Muscle layer of colon (tissue), 2 donors: ENCODE measurements around the gene S1PR5.

Experiments used
- H3K27ac ChIP-seq: one replicate; pipeline ENCODE4 v1.7.0; 2013; ENCODE audit warnings: low read depth, mild to moderate bottlenecking, low read length, moderate library complexity
- H3K27me3 ChIP-seq, 2 donors: one replicate each; pipeline ENCODE4 v1.7.0; 2013; ENCODE audit warnings: low read length in 2 of 2, mild to moderate bottlenecking in 2 of 2; ENCODE audit not compliant: insufficient read depth in 2 of 2, control insufficient read depth in 1 of 2
- H3K36me3 ChIP-seq: one replicate; pipeline ENCODE4 v1.7.0; 2013; ENCODE audit warnings: mild to moderate bottlenecking, low read length; ENCODE audit not compliant: insufficient read depth
- H3K4me1 ChIP-seq: one replicate; pipeline ENCODE4 v1.7.0; 2013; ENCODE audit warnings: mild to moderate bottlenecking, low read length; ENCODE audit not compliant: insufficient read depth
- H3K4me3 ChIP-seq, 2 donors: one replicate each; pipeline ENCODE4 v1.7.0; 2013; ENCODE audit warnings: low read length in 2 of 2, low read depth in 1 of 2, mild to moderate bottlenecking in 1 of 2, moderate library complexity in 1 of 2
- H3K9ac ChIP-seq: one replicate; pipeline ENCODE4 v1.7.0; 2013; ENCODE audit warnings: low read length
- H3K9me3 ChIP-seq: one replicate; pipeline ENCODE4 v1.7.0; 2013; ENCODE audit warnings: mild to moderate bottlenecking, low read length
- donor health status: abdominal sarcoma.
- donor health status: Adenocarcinoma of cecum.

S1PR5 gene

GRCh38 chr19:10508707-10509106 is 8.5 kb downstream of the S1PR5 start:
- no peak overlapping the region for H3K27ac ChIP-seq
- no peak overlapping the region for H3K4me3 ChIP-seq
- H3K9me3 ChIP-seq = no peaks in the 10 kb centered on the region
- peaks cover 18 to 33% of the 10 kb centered on the region in 2 donors for H3K27me3 ChIP-seq
- no peaks in the 10 kb centered on the region for H3K36me3 ChIP-seq
- no peak overlapping the region for H3K9ac ChIP-seq
- peaks cover under 1% of the 10 kb centered on the region for H3K4me1 ChIP-seq

- peaks cover 4% of the 10 kb centered on the region for H3K4me1 ChIP-seq
- H3K9ac ChIP-seq = no peak overlapping the region
- H3K9me3 ChIP-seq = no peaks in the 10 kb centered on the region
- no peaks in the 10 kb centered on the region for H3K36me3 ChIP-seq
- no peak overlapping the region for H3K27ac ChIP-seq
- H3K4me3 ChIP-seq = no peak overlapping the region
- peaks cover 14 to 26% of the 10 kb centered on the region in 2 donors for H3K27me3 ChIP-seq
Observed at GRCh38 chr19:10508036-10508435, 9.2 kb downstream of the S1PR5 start.

- H3K9ac ChIP-seq = no peak overlapping the region
- H3K4me1 ChIP-seq = peaks cover 12% of the 10 kb centered on the region
- H3K4me3 ChIP-seq = no peak overlapping the region
- no peak overlapping the region for H3K27ac ChIP-seq
- peaks cover 10 to 11% of the 10 kb centered on the region in 2 donors for H3K27me3 ChIP-seq
- no peaks in the 10 kb centered on the region for H3K9me3 ChIP-seq
- H3K36me3 ChIP-seq = no peaks in the 10 kb centered on the region
Observed at GRCh38 chr19:10505583-10506229, 11.5 kb downstream of the S1PR5 start.

- Histone ChIP-seq H3K4me3 (peak within 1 kb of the TSS; percentile 66 to 82), H3K27ac (peak within 1 kb of the TSS; percentile 100), H3K27me3 (no peaks in the 10 kb centered on the region), H3K4me1 (peaks cover 30% of the 10 kb centered on the region), H3K36me3 (peaks cover 17% of the 10 kb centered on the region), H3K9ac (peak within 1 kb of the TSS; percentile 76), H3K9me3 (no peaks in the 10 kb centered on the region)
Observed at GRCh38 chr19:10503002-10503789, 14.1 kb downstream of the S1PR5 start, which contains the start of gene KEAP1. KEAP1 (minus strand) TSS chr19:10503356; CDS start chr19:10500033, 3,323 bp downstream.

GRCh38 chr19:10502524-10503001 is 14.7 kb downstream of the S1PR5 start:
- H3K9ac ChIP-seq = peak overlapping the region; percentile 76
- H3K9me3 ChIP-seq = no peaks in the 10 kb centered on the region
- H3K4me3 ChIP-seq = peak overlapping the region; percentile 66 to 82
- peak overlapping the region; percentile 100 for H3K27ac ChIP-seq
- H3K4me1 ChIP-seq = peaks cover 32% of the 10 kb centered on the region
- peaks cover 17% of the 10 kb centered on the region for H3K36me3 ChIP-seq
- H3K27me3 ChIP-seq = no peaks in the 10 kb centered on the region

- peaks cover 37% of the 10 kb centered on the region for H3K4me1 ChIP-seq
- H3K27ac ChIP-seq = peak overlapping the region; percentile 100
- H3K9me3 ChIP-seq = no peaks in the 10 kb centered on the region
- peak overlapping the region; percentile 66 to 82 for H3K4me3 ChIP-seq
- peak overlapping the region; percentile 76 for H3K9ac ChIP-seq
- peaks cover 17% of the 10 kb centered on the region for H3K36me3 ChIP-seq
- H3K27me3 ChIP-seq = no peaks in the 10 kb centered on the region
Observed at GRCh38 chr19:10501971-10502523, 15.2 kb downstream of the S1PR5 start.

GRCh38 chr19:10500247-10500592 is 17.0 kb downstream of the S1PR5 start:
- Histone ChIP-seq H3K9me3 (no peaks in the 10 kb centered on the region), H3K9ac (no peak overlapping the region), H3K4me1 (peaks cover 37% of the 10 kb centered on the region), H3K27me3 (no peaks in the 10 kb centered on the region), H3K4me3 (no peak overlapping the region), H3K36me3 (peaks cover 25% of the 10 kb centered on the region), H3K27ac (no peak overlapping the region)

- Histone ChIP-seq H3K27me3 (no peaks in the 10 kb centered on the region), H3K9me3 (no peaks in the 10 kb centered on the region), H3K36me3 (peaks cover 30% of the 10 kb centered on the region), H3K9ac (no peak overlapping the region), H3K27ac (no peak overlapping the region), H3K4me3 (no peak overlapping the region), H3K4me1 (peaks cover 37% of the 10 kb centered on the region)
Observed at GRCh38 chr19:10499550-10500246, 17.5 kb downstream of the S1PR5 start.

- peaks cover 32% of the 10 kb centered on the region for H3K4me1 ChIP-seq
- peaks cover 31% of the 10 kb centered on the region for H3K36me3 ChIP-seq
- no peaks in the 10 kb centered on the region for H3K27me3 ChIP-seq
- no peaks in the 10 kb centered on the region for H3K9me3 ChIP-seq
- H3K4me3 ChIP-seq = no peak overlapping the region
- no peak overlapping the region for H3K27ac ChIP-seq
- no peak overlapping the region for H3K9ac ChIP-seq
Observed at GRCh38 chr19:10497371-10497770, 19.9 kb downstream of the S1PR5 start.

- Histone ChIP-seq H3K27ac (no peak overlapping the region), H3K36me3 (peaks cover 44% of the 10 kb centered on the region), H3K4me3 (no peak overlapping the region), H3K9ac (no peak overlapping the region), H3K9me3 (no peaks in the 10 kb centered on the region), H3K4me1 (no peaks in the 10 kb centered on the region), H3K27me3 (no peaks in the 10 kb centered on the region)
Observed at GRCh38 chr19:10491472-10492047, 25.7 kb downstream of the S1PR5 start.

GRCh38 chr19:10486551-10486950 is 30.7 kb downstream of the S1PR5 start:
- Histone ChIP-seq H3K4me3 (no peak overlapping the region), H3K9ac (no peak overlapping the region), H3K27ac (no peak overlapping the region), H3K27me3 (no peaks in the 10 kb centered on the region), H3K36me3 (peaks cover 34% of the 10 kb centered on the region), H3K4me1 (no peaks in the 10 kb centered on the region), H3K9me3 (no peaks in the 10 kb centered on the region)
